Measurements from ENCODE around the gene FCRLB. TPM values are rescaled to one million over a fixed set of nuclear protein-coding genes. Genes with fewer than 3 reads are reported as not detected.

The FCRLB gene
- total and polyA plus RNA-seq, 2 experiments from 2014 or later, result 0.37 to 0.56 TPM

GRCh38 chr1:161702250-161702649, 19.1 kb upstream of the FCRLB start:
- no peak for ATAC-seq
- peaks cover 8% of the 10 kb centered on the region; the same call in 2 of the 3 replicates for H3K4me1 Mint-ChIP-seq

More at GRCh38 chr1:161702250-161702649, 19.1 kb upstream of the FCRLB start:
- no peaks in the 10 kb centered on the region for H3K4me1 ChIP-seq (ENCODE audit: insufficient read depth)
- Mint-ChIP-seq H3K36me3 (ENCODE audit: low read depth) (no peaks in the 10 kb centered on the region), H3K9me3 (no peaks in the 10 kb centered on the region), H3K4me3 (no peak overlapping the region), H3K27me3 (ENCODE audit: insufficient read depth, low read depth, poor library complexity) (no peaks in the 10 kb centered on the region), H3K27ac (no peak overlapping the region)
- H3K27me3 ChIP-seq (ENCODE audit: insufficient read depth), result no peaks in the 10 kb centered on the region
- H2AFZ ChIP-seq, result no peak overlapping the region
- no peak overlapping the region for H3K4me3 ChIP-seq
- no peaks in the 10 kb centered on the region for H3K79me2 ChIP-seq (replicated peaks; ENCODE audit: insufficient read depth)
- no peak overlapping the region for H3K4me2 ChIP-seq
- no peaks in the 10 kb centered on the region for H3K36me3 ChIP-seq (ENCODE audit: insufficient read depth)
- TF ChIP-seq ZNF462 (CRISPR knock-in tag; IDR thresholded peaks at IDR 0.05) (no peak), STAT1 (IDR thresholded peaks at IDR 0.05; ENCODE audit: unreplicated experiment) (no peak), EZH2 (IDR thresholded peaks at IDR 0.05; ENCODE audit: low read depth, unreplicated experiment) (no peak), ZNF114 (CRISPR knock-in tag; IDR thresholded peaks at IDR 0.05) (no peak), POLR2AphosphoS5 (IDR thresholded peaks at IDR 0.05; ENCODE audit: low read depth) (no peak), CREB1 (CRISPR knock-in tag; IDR thresholded peaks at IDR 0.05; ENCODE audit: low read depth) (no peak), EZH2phosphoT487 (IDR thresholded peaks at IDR 0.05; ENCODE audit: unreplicated experiment) (no peak), JUNB (IDR thresholded peaks at IDR 0.05; ENCODE audit: unreplicated experiment) (no peak), CTCF (conservative IDR thresholded peaks at IDR 0.05; ENCODE audit: low read depth in 2 of 2) (no peak), NANOG (IDR thresholded peaks at IDR 0.05; ENCODE audit: borderline replicate concordance) (no peak), REST (IDR thresholded peaks at IDR 0.05; ENCODE audit: unreplicated experiment) (no peak), ETS1 (IDR thresholded peaks at IDR 0.05) (no peak), ZNF331 (CRISPR knock-in tag; IDR thresholded peaks at IDR 0.05; ENCODE audit: low read depth) (no peak)
- H3F3A ChIP-seq (replicated peaks; ENCODE audit: low read depth), result no peaks in the 10 kb centered on the region
- peaks cover 4% of the 10 kb centered on the region; the same call in 1 of the 2 replicates for H3K9me2 ChIP-seq (ENCODE audit: insufficient read depth)
- no peak overlapping the region for H3K27ac ChIP-seq (ENCODE audit: low read depth)
- no peak for DNase-seq (ENCODE audit: low spot score)
- no peaks in the 10 kb centered on the region for H4K20me1 ChIP-seq (replicated peaks; ENCODE audit: insufficient read depth)

All from GM23338 (cell line).